Measurements from ENCODE around the gene LOXL1. TPM values are rescaled to one million over a fixed set of nuclear protein-coding genes. Genes with fewer than 3 reads are reported as not detected.
A peak's percentile ranks its signal among the peaks of the same experiment; 100 is the strongest.

The LOXL1 gene
- total RNA-seq (7.3 TPM), polyA plus RNA-seq (10 to 100 TPM in 2 of 4 donors, 1 to 10 TPM in 2; 6.8 to 24.2 (median 10.0) TPM)

GRCh38 chr15:73926219-73927002 is at the start of gene LOXL1:
LOXL1 (plus strand) TSS chr15:73926462; CDS start chr15:73926784, 322 bp downstream.
- peak within 1 kb of the TSS; percentile 68 for H3K27ac ChIP-seq (ENCODE audit: insufficient read depth, low read length, poor library complexity, severe bottlenecking)
- Mint-ChIP-seq H3K27ac (peak within 1 kb of the TSS; percentile 67 to 92 (median 68)), H3K4me3 (peak within 1 kb of the TSS; percentile 74 to 92 (median 85)), H3K27me3 (peaks cover 5% of the 10 kb centered on the region), H3K36me3 (no peaks in the 10 kb centered on the region), H3K4me1 (peaks cover 4 to 63% (median 35%) of the 10 kb centered on the region in 4 donors), H3K9me3 (no peaks in the 10 kb centered on the region)
- ATAC-seq (ENCODE audit: low read depth in 2 of 2), result no peak
- H3K9me3 ChIP-seq (ENCODE audit: control insufficient read depth in 2 of 2, low read length in 2 of 2), result no peaks in the 10 kb centered on the region
- no peak within 1 kb of the TSS for H3K4me3 ChIP-seq (ENCODE audit: low read depth, low read length)
- no peak for DNase-seq
- no peaks in the 10 kb centered on the region for H3K36me3 ChIP-seq (ENCODE audit: control insufficient read depth, insufficient read depth, low read length)
- peaks cover 53% of the 10 kb centered on the region for H3K4me1 ChIP-seq (ENCODE audit: control insufficient read depth, insufficient read depth, low read length, poor library complexity, severe bottlenecking)
- no peaks in the 10 kb centered on the region for H3K27me3 ChIP-seq (ENCODE audit: control insufficient read depth, insufficient read depth, low read length)

- H3K4me1 ChIP-seq (ENCODE audit: control insufficient read depth, insufficient read depth, low read length, poor library complexity, severe bottlenecking), result no peaks in the 10 kb centered on the region
- Mint-ChIP-seq H3K36me3 (no peaks in the 10 kb centered on the region), H3K4me1 (peaks cover 0 to 5% (median 0%) of the 10 kb centered on the region in 4 donors), H3K27me3 (peaks cover 13% of the 10 kb centered on the region), H3K27ac (no peak overlapping the region), H3K9me3 (peaks cover 0 to 2% (median 0%) of the 10 kb centered on the region in 7 donors), H3K4me3 (no peak overlapping the region)
- no peak overlapping the region for H3K4me3 ChIP-seq (ENCODE audit: low read depth, low read length)
- no peak for DNase-seq
- no peaks in the 10 kb centered on the region for H3K9me3 ChIP-seq (ENCODE audit: control insufficient read depth in 2 of 2, low read length in 2 of 2)
- H3K36me3 ChIP-seq (ENCODE audit: control insufficient read depth, insufficient read depth, low read length), result no peaks in the 10 kb centered on the region
- peaks cover 3% of the 10 kb centered on the region for H3K27me3 ChIP-seq (ENCODE audit: control insufficient read depth, insufficient read depth, low read length)
- no peak for ATAC-seq (ENCODE audit: low read depth in 2 of 2)
- no peak overlapping the region for H3K27ac ChIP-seq (ENCODE audit: insufficient read depth, low read length, poor library complexity, severe bottlenecking)
Measured at GRCh38 chr15:73879426-73879825, 46.8 kb upstream of the LOXL1 start.

- no peak for ATAC-seq (ENCODE audit: low read depth in 2 of 2)
- no peaks in the 10 kb centered on the region for H3K36me3 Mint-ChIP-seq
- Histone ChIP-seq H3K27me3 (ENCODE audit: control insufficient read depth, insufficient read depth, low read length) (peaks cover 3% of the 10 kb centered on the region), H3K4me1 (ENCODE audit: control insufficient read depth, insufficient read depth, low read length, poor library complexity, severe bottlenecking) (no peaks in the 10 kb centered on the region), H3K4me3 (ENCODE audit: low read depth, low read length) (no peak overlapping the region), H3K36me3 (ENCODE audit: control insufficient read depth, insufficient read depth, low read length) (no peaks in the 10 kb centered on the region), H3K27ac (ENCODE audit: insufficient read depth, low read length, poor library complexity, severe bottlenecking) (no peak overlapping the region), H3K9me3 (ENCODE audit: control insufficient read depth in 2 of 2, low read length in 2 of 2) (no peaks in the 10 kb centered on the region)
- H3K27me3 Mint-ChIP-seq, result peaks cover 13% of the 10 kb centered on the region
- no peaks in the 10 kb centered on the region for H3K9me3 Mint-ChIP-seq
- no peak for DNase-seq
- no peak overlapping the region for H3K4me3 Mint-ChIP-seq
- no peak overlapping the region for H3K27ac Mint-ChIP-seq
- H3K4me1 Mint-ChIP-seq, result no peaks in the 10 kb centered on the region
Measured at GRCh38 chr15:73881579-73882320, 44.5 kb upstream of the LOXL1 start.

- Mint-ChIP-seq H3K4me3 (no peak overlapping the region), H3K4me1 (no peaks in the 10 kb centered on the region), H3K27ac (no peak overlapping the region), H3K9me3 (no peaks in the 10 kb centered on the region), H3K27me3 (peaks cover 13% of the 10 kb centered on the region), H3K36me3 (no peaks in the 10 kb centered on the region)
- Histone ChIP-seq H3K9me3 (ENCODE audit: control insufficient read depth in 2 of 2, low read length in 2 of 2) (no peaks in the 10 kb centered on the region), H3K36me3 (ENCODE audit: control insufficient read depth, insufficient read depth, low read length) (no peaks in the 10 kb centered on the region), H3K27ac (ENCODE audit: insufficient read depth, low read length, poor library complexity, severe bottlenecking) (no peak overlapping the region), H3K4me1 (ENCODE audit: control insufficient read depth, insufficient read depth, low read length, poor library complexity, severe bottlenecking) (no peaks in the 10 kb centered on the region), H3K27me3 (ENCODE audit: control insufficient read depth, insufficient read depth, low read length) (peaks cover 3% of the 10 kb centered on the region), H3K4me3 (ENCODE audit: low read depth, low read length) (no peak overlapping the region)
- no peak for DNase-seq
- no peak for ATAC-seq (ENCODE audit: low read depth in 2 of 2)
Measured at GRCh38 chr15:73882761-73883419, 43.4 kb upstream of the LOXL1 start.

- no peaks in the 10 kb centered on the region for H3K9me3 ChIP-seq (ENCODE audit: control insufficient read depth in 2 of 2, low read length in 2 of 2)
- H3K4me3 ChIP-seq (ENCODE audit: low read depth, low read length), result no peak overlapping the region
- Mint-ChIP-seq H3K36me3 (no peaks in the 10 kb centered on the region), H3K27ac (no peak overlapping the region), H3K27me3 (peaks cover 13% of the 10 kb centered on the region), H3K9me3 (no peaks in the 10 kb centered on the region), H3K4me3 (no peak overlapping the region), H3K4me1 (no peaks in the 10 kb centered on the region)
- ATAC-seq (ENCODE audit: low read depth in 2 of 2) (no peak), DNase-seq (no peak)
- H3K4me1 ChIP-seq (ENCODE audit: control insufficient read depth, insufficient read depth, low read length, poor library complexity, severe bottlenecking), result no peaks in the 10 kb centered on the region
- H3K27ac ChIP-seq (ENCODE audit: insufficient read depth, low read length, poor library complexity, severe bottlenecking), result no peak overlapping the region
- no peaks in the 10 kb centered on the region for H3K36me3 ChIP-seq (ENCODE audit: control insufficient read depth, insufficient read depth, low read length)
- H3K27me3 ChIP-seq (ENCODE audit: control insufficient read depth, insufficient read depth, low read length), result no peaks in the 10 kb centered on the region
Measured at GRCh38 chr15:73884159-73884558, 42.1 kb upstream of the LOXL1 start.

GRCh38 chr15:73885954-73886700 is 40.1 kb upstream of the LOXL1 start:
- H3K27ac ChIP-seq (ENCODE audit: insufficient read depth, low read length, poor library complexity, severe bottlenecking), result no peak overlapping the region
- H3K4me3 ChIP-seq (ENCODE audit: low read depth, low read length), result no peak overlapping the region
- Mint-ChIP-seq H3K27ac (no peak overlapping the region), H3K4me1 (no peaks in the 10 kb centered on the region), H3K27me3 (peaks cover 11% of the 10 kb centered on the region), H3K4me3 (no peak overlapping the region), H3K36me3 (no peaks in the 10 kb centered on the region), H3K9me3 (no peaks in the 10 kb centered on the region)
- no peaks in the 10 kb centered on the region for H3K4me1 ChIP-seq (ENCODE audit: control insufficient read depth, insufficient read depth, low read length, poor library complexity, severe bottlenecking)
- H3K36me3 ChIP-seq (ENCODE audit: control insufficient read depth, insufficient read depth, low read length), result no peaks in the 10 kb centered on the region
- no peak for ATAC-seq (ENCODE audit: low read depth in 2 of 2)
- DNase-seq, result no peak
- no peaks in the 10 kb centered on the region for H3K27me3 ChIP-seq (ENCODE audit: control insufficient read depth, insufficient read depth, low read length)
- no peaks in the 10 kb centered on the region for H3K9me3 ChIP-seq (ENCODE audit: control insufficient read depth in 2 of 2, low read length in 2 of 2)

GRCh38 chr15:73886717-73887345 is 39.4 kb upstream of the LOXL1 start:
- Histone ChIP-seq H3K4me1 (ENCODE audit: control insufficient read depth, insufficient read depth, low read length, poor library complexity, severe bottlenecking) (no peaks in the 10 kb centered on the region), H3K27me3 (ENCODE audit: control insufficient read depth, insufficient read depth, low read length) (no peaks in the 10 kb centered on the region), H3K9me3 (ENCODE audit: control insufficient read depth in 2 of 2, low read length in 2 of 2) (no peaks in the 10 kb centered on the region), H3K4me3 (ENCODE audit: low read depth, low read length) (no peak overlapping the region), H3K36me3 (ENCODE audit: control insufficient read depth, insufficient read depth, low read length) (no peaks in the 10 kb centered on the region), H3K27ac (ENCODE audit: insufficient read depth, low read length, poor library complexity, severe bottlenecking) (no peak overlapping the region)
- H3K4me3 Mint-ChIP-seq, result no peak overlapping the region
- H3K4me1 Mint-ChIP-seq, result no peaks in the 10 kb centered on the region
- H3K27me3 Mint-ChIP-seq, result peaks cover 8% of the 10 kb centered on the region
- DNase-seq (no peak), ATAC-seq (ENCODE audit: low read depth in 2 of 2) (no peak)
- no peaks in the 10 kb centered on the region for H3K9me3 Mint-ChIP-seq
- H3K27ac Mint-ChIP-seq, result no peak overlapping the region
- H3K36me3 Mint-ChIP-seq, result no peaks in the 10 kb centered on the region
